Limb (tissue), 2 donors: ENCODE measurements around the gene TNFSF11.

ENCODE experiments used
- DNase-seq, 2 donors: peaks; one replicate each; pipeline ENCODE4 v3.0.0-alpha.2; 2016; ENCODE audit errors: extremely low spot score in 2 of 2

Gene TNFSF11, protein sequence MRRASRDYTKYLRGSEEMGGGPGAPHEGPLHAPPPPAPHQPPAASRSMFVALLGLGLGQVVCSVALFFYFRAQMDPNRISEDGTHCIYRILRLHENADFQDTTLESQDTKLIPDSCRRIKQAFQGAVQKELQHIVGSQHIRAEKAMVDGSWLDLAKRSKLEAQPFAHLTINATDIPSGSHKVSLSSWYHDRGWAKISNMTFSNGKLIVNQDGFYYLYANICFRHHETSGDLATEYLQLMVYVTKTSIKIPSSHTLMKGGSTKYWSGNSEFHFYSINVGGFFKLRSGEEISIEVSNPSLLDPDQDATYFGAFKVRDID

DNA sequence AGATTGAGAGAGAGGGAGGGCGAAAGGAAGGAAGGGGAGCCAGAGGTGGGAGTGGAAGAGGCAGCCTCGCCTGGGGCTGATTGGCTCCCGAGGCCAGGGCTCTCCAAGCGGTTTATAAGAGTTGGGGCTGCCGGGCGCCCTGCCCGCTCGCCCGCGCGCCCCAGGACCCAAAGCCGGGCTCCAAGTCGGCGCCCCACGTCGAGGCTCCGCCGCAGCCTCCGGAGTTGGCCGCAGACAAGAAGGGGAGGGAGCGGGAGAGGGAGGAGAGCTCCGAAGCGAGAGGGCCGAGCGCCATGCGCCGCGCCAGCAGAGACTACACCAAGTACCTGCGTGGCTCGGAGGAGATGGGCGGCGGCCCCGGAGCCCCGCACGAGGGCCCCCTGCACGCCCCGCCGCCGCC lies at the start of gene TNFSF11:
Gene TNFSF11 (plus strand): TSS at position 142 of the 400 bp plus-strand sequence. CDS start 152 bp downstream, at position 294.
- DNase-seq, result peak in 1 of 2 donors; percentile 37

DNA sequence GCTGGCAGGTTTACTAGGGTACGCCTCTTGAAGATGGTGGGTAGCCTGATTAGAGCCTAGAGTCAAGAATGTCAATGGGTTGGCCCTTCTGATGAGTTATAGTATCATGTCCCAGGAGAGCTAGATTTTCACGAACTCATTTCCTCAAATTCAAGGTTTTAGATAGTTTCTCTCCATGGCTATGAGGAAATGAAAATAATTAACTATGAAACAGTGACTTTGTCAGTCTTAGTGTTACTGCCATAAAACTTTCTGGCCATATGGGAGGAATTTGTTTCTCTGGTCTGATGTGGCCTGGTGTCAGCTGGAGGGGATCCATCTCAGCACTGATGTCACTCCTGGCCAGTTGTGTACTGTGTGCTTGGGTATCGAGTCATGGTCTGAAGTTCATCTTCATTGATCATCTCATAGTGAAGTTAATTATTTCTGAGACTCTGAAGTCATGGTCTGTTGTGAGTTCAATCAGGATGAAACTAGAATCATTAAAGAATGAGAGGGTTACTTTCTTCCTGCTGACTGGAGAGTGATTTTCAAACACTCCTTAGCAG lies 49.4 kb upstream of the TNFSF11 start:
- DNase-seq, result no peak

DNA sequence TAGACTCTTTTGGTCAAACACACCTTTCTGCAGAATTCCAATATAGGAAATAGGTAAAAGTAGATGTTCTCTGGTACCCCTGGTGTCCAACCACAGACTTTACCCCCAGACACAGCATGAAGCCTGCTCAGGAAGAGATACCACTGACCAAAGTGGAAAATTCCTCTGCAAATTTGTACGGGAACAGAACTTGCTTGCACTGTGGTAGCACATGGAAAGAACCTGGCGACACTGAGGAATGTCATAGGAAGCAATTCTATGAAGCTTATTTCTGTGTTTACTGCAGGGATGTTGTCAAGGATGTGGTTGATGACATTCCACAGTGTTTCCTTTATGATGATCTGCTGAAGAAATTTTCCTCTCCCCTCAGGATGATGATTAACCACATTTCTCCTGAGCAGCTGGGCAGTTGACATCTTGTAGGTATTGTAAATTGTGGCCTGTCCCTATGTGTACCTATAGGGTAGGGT lies 48.9 kb upstream of the TNFSF11 start:
- no peak for DNase-seq

DNA sequence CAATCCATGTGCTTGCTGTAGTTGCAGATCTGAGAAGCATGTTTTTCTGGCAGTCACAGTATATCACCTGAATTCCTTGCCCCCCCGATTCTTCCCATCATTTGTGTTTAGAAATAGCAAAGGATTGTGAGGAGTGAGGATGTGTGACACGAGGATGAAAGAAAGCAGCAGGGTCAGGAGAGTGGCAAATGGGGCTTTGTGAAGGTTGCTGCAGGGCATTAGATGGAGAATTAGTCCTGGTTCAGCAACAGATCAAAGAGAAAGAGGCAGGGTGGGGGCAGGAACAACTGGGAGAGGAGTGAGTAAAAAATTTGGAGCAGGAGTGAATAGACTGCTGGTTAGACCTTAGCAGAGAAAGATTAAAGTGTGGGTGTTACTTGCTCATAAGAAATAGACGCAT lies 47.7 kb upstream of the TNFSF11 start:
- DNase-seq, result no peak

DNA sequence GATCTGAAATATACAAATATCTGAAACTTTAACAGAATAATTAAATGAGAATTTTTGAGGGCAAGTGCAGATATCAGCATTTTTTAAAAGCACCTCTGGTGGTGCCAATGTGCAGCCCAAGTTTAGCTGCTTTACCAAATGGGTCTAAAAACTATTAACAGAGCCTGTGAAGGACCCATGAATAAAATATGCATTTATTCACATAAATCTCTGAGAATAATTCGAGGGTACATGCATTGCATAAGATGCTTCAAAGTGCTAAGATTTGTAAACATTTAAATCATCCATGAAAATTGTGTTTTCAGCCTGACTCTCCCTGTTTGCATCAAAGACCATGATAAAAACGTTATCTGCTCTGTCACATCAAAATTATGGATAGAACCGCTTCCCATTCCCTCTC lies 47.1 kb upstream of the TNFSF11 start:
- no peak for DNase-seq

DNA sequence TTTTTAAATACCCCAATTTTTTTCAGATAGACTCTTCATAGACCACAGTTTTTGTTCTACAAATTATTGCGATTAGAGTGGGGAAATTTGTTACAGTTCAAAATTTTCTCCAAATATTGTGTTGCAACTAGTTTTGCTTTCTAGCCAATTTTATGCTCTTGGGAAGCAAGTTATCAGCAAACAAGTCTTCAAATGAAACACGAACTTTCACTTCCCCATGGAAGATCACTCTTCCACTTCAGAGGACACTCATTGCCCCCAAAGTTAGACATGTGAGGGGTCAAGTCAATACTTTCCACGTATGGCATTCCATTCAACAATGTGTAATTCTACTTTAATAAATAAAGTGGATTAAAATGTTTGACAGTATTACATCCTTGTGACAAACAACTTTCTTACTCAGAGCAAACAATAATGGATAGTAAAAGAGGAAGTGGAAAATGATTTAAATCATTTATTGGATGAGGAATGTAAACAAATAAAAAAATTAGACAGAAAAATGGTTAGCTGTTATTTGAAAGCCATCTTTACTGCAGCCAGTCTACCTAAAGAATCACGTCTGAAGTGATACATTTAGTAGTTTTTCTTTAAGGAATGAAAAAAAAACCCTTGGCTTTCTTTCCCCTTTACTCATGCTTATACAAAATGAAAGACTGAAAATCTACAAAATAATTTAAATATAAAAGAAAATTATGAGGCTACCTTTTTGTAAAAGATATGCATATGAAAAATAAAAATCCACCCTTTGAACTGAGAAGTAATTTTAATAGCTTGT lies 41.2 kb upstream of the TNFSF11 start:
- DNase-seq, result no peak

DNA sequence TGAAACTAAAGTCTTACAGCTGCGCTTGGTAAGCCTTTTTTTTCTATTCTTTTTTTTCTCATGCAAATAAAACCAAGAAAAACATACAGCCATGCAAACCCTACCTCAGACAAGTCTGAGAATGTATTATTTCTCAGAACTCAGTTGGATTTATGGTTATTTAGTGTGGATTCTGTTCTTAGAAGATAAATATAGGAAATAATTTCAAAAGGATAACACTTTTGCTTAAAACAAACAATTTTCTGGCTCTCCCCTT lies 40.7 kb upstream of the TNFSF11 start:
- no peak for DNase-seq

DNA sequence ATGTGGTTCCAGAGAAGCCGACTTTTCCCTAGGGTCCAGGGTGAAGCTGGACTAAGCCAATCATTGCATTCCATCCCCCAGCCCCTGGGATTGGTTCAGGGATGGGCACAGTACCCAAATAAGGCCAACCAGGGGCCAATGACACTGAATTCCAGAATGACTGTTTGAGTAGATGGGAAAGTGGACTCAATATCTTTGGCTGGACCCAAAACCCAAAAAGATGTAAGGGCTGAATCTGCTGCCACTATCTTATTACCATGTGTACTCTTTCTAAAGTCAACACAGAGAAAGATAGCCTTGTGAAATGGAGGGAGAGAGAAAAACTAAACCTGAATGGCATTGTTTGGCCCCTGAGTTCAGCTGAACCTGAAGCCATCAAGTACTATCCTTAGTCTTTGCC lies 39.2 kb upstream of the TNFSF11 start:
- DNase-seq, result no peak

DNA sequence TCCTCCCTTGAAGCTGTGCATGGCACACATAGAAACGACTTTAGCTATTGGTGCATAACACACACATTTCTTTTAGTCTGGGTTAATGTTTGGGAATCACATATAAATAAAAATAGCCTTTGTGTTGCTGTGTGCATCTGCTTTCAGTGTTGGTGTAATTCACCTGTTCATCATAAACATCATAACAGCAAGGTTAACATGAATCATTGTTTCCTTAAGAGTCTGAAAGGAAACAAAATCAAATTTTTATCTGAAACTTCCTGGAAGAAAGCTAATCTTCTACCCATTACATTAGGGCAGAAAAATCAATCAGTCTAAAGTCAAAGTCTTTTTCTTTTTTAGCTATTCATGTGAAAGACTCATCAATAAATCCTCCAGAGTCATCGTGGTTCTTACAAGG lies 35.0 kb upstream of the TNFSF11 start:
- no peak for DNase-seq

DNA sequence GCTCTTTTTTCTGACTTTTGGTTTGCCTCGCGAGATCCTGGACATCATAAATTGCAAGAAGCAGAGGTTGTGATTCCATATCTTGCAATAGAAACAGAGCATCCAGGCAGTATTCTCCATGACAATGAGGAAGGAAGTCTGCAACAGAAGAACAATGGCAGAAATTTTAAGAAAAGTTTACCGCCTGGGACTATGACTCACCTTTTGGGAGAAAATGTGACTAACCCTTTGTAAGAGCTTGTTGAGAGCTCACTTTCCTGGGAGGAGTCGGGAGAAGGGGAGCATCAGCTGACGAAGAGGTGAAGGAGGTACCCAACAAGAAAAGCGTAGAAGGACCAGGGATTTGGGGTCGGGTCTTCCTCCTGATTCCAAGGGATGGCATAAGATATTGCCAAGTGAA lies 34.3 kb upstream of the TNFSF11 start:
- no peak for DNase-seq

DNA sequence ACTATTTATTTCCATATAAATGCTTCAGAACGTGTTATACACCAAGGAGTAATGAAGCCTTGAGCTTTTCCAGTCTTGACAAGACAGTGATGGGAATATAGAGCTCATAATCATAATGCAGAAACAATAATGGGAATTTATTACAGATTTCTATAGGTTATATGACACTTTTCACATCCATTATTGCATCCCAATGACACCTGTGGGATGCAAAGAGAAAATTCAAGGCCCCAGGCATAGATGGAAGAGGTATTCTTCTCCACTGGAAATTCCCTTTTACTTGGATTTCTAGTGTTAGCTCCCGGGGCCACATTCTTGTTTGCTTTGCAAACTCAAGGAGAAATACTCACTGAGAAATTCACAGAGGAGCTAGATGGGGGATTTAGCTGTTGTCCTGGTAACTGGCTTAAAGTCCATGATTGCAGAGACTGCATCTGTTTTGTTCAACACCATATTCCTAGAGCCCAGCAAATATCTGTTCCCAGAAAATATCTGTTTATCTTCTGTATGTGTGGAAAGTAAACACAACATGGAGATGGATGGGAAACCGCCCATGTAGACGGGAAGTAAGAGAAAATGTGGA lies 30.6 kb upstream of the TNFSF11 start:
- DNase-seq, result no peak

DNA sequence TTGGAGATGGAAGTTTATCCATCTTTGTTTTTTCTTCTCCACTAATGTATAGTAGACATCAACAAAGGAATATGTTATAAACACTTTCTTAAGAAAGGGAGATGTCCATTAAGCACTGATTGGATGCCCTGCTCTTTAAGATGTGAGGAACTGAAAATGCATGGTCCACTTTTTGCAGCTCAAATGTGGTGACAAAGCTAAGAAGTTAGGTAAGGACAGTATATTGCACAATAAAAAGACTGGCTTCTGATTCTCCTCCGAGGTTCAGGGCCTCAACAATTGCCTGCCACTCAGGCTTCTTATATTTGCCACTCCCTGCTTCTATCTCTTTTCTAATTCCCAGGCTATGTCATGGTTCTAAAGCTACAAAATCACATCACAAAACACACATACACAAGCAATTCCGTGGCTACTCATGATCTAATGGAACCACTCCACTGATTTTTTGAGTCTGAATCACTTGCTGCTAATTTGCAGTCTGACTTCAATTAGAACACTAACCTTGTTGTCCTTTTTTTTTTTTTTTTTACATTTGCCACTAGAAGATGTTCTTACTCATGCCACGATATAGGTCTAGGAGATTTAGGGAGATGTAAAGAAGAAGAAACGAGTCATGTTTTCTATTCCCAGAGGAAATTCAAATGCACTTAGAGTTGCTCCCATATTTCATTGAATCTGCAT lies 29.6 kb upstream of the TNFSF11 start:
- no peak for DNase-seq

DNA sequence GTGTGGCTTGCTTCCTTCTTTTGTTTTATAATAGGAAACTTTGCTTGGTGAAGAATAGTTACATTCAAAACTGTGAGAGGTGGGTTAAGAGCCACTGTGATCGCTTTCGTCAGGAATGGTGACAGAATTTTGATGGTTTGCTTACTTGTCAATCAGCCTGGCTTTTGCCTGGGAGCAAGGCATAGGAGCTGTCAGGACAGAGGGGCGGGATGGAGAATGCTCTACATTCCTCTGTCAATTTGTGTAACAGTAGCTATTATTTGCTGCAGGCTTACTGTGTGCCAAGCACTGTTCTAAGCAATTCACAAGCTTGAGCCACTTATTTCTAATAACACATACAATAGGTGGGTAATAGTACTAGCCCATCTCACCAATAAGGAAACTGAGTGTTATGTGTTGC lies 28.1 kb upstream of the TNFSF11 start:
- DNase-seq, result no peak

DNA sequence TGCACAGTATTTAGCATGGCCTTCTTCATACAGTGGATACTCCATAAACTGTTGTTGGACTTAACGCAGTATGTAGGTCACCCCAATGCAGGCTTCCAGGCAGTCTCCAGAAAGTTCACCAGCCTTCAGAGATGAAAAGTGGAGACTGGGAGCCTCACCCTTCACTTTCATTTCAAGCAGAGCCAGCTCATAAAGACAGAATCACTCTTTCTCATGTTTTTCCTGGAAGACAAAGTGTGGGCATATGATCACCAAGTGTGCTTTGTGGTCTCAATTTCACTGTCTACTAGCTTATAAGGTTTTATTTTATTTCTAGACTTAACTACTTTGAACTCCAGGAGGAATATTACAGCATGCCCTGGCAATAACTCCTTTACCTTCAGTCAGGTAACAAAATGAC lies 26.3 kb upstream of the TNFSF11 start:
- no peak for DNase-seq

DNA sequence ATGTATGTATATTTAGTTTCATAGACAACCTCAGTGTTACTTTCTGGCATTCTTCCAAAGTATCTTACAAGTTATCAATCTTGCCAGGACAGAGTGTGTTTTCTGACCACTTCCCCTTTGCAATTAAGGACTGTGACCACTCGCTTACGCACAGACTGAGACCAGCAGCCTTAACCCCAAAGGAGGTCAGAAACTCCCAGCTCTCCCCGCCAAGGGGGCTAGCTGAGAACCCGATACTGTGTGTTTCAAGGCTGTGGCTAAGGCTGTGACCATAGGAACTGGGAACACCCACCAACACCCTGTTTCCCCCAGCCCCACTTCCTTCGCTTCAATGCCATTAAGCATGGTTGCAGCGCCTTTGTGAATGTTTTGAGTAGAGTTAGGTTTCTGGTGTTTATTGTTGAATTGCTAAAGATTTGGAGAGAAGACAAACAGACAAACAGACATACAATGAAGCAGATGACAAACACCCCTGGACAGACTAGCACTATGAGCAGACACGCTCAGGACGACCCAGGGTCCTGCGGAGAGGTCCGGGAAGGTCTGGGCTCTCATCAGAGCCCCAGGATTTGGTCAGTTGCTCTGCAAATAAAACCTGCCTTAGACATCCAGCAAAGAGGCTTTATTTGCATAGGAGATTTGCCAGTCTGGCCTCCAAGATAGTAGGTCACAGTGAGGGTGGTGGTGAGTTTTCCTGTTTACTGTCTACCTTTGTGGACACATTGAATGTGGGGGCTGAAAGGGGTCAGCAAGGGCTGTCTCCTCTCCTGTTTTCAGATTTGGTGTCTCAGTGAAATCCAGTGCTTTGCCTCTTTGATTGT lies 25.0 kb upstream of the TNFSF11 start:
- no peak for DNase-seq

DNA sequence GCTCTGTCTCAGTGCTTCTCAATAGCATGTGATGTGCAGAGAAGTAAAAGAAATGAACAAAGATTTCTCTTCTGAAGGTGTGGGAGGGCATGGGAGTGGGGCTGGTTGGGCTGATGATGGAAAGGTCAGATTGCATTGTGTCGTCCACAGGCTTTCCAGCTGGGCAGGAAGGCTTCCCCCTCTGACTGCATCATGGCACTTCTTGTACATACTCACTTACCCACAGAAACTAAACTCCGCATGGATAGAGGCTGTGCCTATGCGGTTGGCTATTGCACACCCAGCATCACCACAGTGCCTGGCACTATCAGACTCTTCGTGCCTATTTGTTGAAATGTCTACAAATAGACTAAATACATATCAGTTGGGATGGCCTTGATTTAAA lies 24.4 kb upstream of the TNFSF11 start:
- DNase-seq, result no peak

DNA sequence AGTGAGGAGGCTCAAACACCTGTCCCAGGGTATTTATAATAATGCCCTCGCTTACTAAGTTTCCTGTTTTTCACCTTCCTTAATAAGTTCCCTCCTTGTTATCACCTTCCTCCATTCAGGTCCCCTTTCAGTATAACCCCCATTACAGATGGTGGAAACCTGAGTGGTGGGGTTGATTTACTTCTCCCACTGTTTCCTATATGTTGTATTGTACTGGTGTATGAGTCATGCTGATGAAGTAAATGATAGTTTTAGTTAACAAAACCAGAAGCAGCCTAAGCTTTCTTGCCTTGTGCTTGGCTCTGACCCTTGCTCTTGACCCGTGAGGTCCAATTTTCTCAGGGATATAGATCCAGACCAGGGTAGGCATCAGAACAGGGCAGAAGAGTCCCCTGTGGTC lies 22.3 kb upstream of the TNFSF11 start:
- no peak for DNase-seq

DNA sequence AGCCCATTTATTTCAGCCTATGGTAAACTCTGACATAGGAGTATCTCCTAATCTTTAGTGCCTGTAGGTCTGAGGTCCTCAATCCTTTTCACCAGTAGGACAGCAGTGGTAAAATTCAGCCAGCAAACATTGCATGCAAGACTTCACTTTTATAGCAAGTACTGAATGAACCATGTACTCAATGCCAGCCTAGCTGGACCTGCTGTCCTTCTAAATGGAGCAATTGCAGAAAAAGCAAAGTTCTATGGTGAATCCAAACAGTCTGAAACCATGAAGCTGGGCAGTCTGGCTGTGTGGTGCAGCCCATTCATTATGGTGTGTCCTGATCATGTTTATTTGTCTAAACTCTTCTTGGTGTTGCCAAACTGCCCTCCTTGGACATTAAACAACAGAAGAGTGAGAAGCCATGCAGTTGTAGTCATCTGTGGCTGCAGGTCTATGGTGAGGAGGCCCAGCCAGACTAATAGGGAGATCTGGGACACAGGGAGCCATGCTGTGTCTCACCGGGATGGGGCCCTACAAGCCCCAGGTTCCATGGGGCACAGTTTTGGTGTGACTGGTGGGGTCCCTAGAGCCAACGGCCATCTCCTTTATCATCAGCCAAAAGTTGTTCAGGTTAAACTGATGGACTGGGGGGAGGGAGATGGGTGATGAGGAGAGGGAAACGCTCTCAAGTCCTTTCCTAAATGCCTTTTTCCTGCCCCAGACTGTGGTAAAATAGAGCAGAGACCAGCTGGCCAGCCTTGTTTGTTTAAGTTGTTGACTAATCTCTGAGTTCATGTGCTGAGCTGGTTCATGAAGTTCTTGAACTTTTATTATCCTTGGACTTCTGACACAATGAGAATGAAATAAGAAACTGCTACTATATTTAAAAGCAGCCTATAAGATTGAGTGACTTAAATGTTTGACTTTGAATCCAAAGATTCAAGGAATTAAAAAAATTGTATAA lies 20.6 kb upstream of the TNFSF11 start:
- no peak for DNase-seq

DNA sequence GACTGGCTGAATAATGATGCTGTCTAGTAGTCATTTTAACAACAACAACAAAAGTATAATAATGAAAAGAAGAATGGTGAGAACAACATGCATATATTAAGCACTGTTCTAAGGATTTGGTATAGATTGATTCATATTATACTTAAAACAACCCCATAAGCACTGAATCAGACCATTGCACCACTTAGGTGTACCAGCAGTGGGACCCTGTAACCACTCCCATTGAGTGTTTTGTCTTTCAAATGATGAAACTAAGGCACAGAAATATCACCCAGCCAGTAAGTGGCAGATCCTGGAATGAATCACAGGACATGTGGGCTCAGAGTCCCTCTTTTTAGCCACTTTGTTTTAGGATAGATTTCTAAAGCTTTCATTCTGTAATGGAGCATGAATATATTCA lies 14.9 kb upstream of the TNFSF11 start:
- DNase-seq, result no peak
